Measurements from ENCODE around the gene MYO5A. TPM values are rescaled to one million over a fixed set of nuclear protein-coding genes. Genes with fewer than 3 reads are reported as not detected.
"Not testable (repeated sequence)": the region's sequence is repeated elsewhere in the genome, so short reads cannot be mapped to it uniquely, and the experiment has no call there.

Gene MYO5A
- total RNA-seq = 10 to 100 TPM; 50.6 to 58.4 TPM
- total RNA-seq = 152 to 213 reads per million in 2 donors

GRCh38 chr15:52528564-52529340 lies at the start of gene MYO5A:
Gene MYO5A, minus strand, starts transcription at chr15:52528880. Its CDS starts 74 bp downstream, at chr15:52528806.
- Mint-ChIP-seq H3K4me1 (peaks cover 33% of the 10 kb centered on the region), H3K27me3 (no peaks in the 10 kb centered on the region), H3K4me3 (peak within 1 kb of the TSS; percentile 95), H3K36me3 (ENCODE audit: low read depth) (no peaks in the 10 kb centered on the region), H3K27ac (peak within 1 kb of the TSS; percentile 91)
- H3K9me3 ChIP-seq (ENCODE audit: control insufficient read depth, low read length, poor library complexity, severe bottlenecking) = no peaks in the 10 kb centered on the region
- DNase-seq = peak; percentile 74 to 75 (median 74)
- peak; percentile 90 for ATAC-seq

GRCh38 chr15:52576692-52577091 lies 48.0 kb upstream of the MYO5A start:
- H3K9me3 ChIP-seq (ENCODE audit: control insufficient read depth, low read length, poor library complexity, severe bottlenecking) = no peaks in the 10 kb centered on the region
- no peaks in the 10 kb centered on the region for H3K4me1 Mint-ChIP-seq
- no peaks in the 10 kb centered on the region for H3K27me3 Mint-ChIP-seq
- no peak for ATAC-seq
- no peaks in the 10 kb centered on the region for H3K36me3 Mint-ChIP-seq (ENCODE audit: low read depth)
- H3K27ac Mint-ChIP-seq = no peak overlapping the region
- H3K4me3 Mint-ChIP-seq = no peak overlapping the region
- DNase-seq = no peak

GRCh38 chr15:52575573-52575972 lies 46.9 kb upstream of the MYO5A start:
- H3K36me3 Mint-ChIP-seq (ENCODE audit: low read depth); H3K27me3 Mint-ChIP-seq; DNase-seq; H3K4me3 Mint-ChIP-seq; ATAC-seq; H3K9me3 ChIP-seq (ENCODE audit: control insufficient read depth, low read length, poor library complexity, severe bottlenecking); H3K4me1 Mint-ChIP-seq: not testable (repeated sequence)
- peak overlapping the region; percentile 34 for H3K27ac Mint-ChIP-seq

GRCh38 chr15:52575072-52575471 lies 46.4 kb upstream of the MYO5A start:
- no peaks in the 10 kb centered on the region for H3K27me3 Mint-ChIP-seq
- H3K9me3 ChIP-seq (ENCODE audit: control insufficient read depth, low read length, poor library complexity, severe bottlenecking) = no peaks in the 10 kb centered on the region
- H3K4me1 Mint-ChIP-seq = no peaks in the 10 kb centered on the region
- ATAC-seq = no peak
- no peak for DNase-seq
- H3K36me3 Mint-ChIP-seq (ENCODE audit: low read depth) = no peaks in the 10 kb centered on the region
- peak overlapping the region; percentile 34 for H3K27ac Mint-ChIP-seq
- H3K4me3 Mint-ChIP-seq = no peak overlapping the region

- H3K9me3 ChIP-seq (ENCODE audit: control insufficient read depth, low read length, poor library complexity, severe bottlenecking); DNase-seq; H3K27me3 Mint-ChIP-seq; H3K36me3 Mint-ChIP-seq (ENCODE audit: low read depth); H3K4me1 Mint-ChIP-seq; H3K27ac Mint-ChIP-seq; ATAC-seq; H3K4me3 Mint-ChIP-seq: not testable (repeated sequence)
These were observed 45.9 kb upstream of the MYO5A start for GRCh38 chr15:52574623-52575022.

GRCh38 chr15:52568601-52569585 lies 40.2 kb upstream of the MYO5A start, which contains the start of gene ARPP19:
Gene ARPP19, minus strand, starts transcription at chr15:52569030. Its CDS starts 138 bp downstream, at chr15:52568892.
- no peaks in the 10 kb centered on the region for H3K36me3 Mint-ChIP-seq (ENCODE audit: low read depth)
- ATAC-seq = peak; percentile 82
- peak within 1 kb of the TSS; percentile 97 for H3K27ac Mint-ChIP-seq
- no peaks in the 10 kb centered on the region for H3K9me3 ChIP-seq (ENCODE audit: control insufficient read depth, low read length, poor library complexity, severe bottlenecking)
- DNase-seq = peak; percentile 57 to 72 (median 66)
- H3K27me3 Mint-ChIP-seq = no peaks in the 10 kb centered on the region
- peak within 1 kb of the TSS; percentile 97 for H3K4me3 Mint-ChIP-seq
- H3K4me1 Mint-ChIP-seq = peaks cover 32% of the 10 kb centered on the region

GRCh38 chr15:52567871-52568600 lies 39.4 kb upstream of the MYO5A start:
- Mint-ChIP-seq H3K4me3 (peak overlapping the region; percentile 97), H3K36me3 (ENCODE audit: low read depth) (no peaks in the 10 kb centered on the region), H3K4me1 (peaks cover 36% of the 10 kb centered on the region)

GRCh38 chr15:52566889-52567288 lies 38.2 kb upstream of the MYO5A start:
- Mint-ChIP-seq H3K27ac (peak overlapping the region; percentile 97), H3K27me3 (no peaks in the 10 kb centered on the region), H3K36me3 (ENCODE audit: low read depth) (peaks cover 2% of the 10 kb centered on the region), H3K4me1 (peaks cover 40% of the 10 kb centered on the region), H3K4me3 (peak overlapping the region; percentile 97)
- DNase-seq (no peak), ATAC-seq (no peak)
- no peaks in the 10 kb centered on the region for H3K9me3 ChIP-seq (ENCODE audit: control insufficient read depth, low read length, poor library complexity, severe bottlenecking)

More at GRCh38 chr15:52567871-52568600, 39.4 kb upstream of the MYO5A start:
- Mint-ChIP-seq H3K27me3 (no peaks in the 10 kb centered on the region), H3K27ac (peak overlapping the region; percentile 97)
- no peaks in the 10 kb centered on the region for H3K9me3 ChIP-seq (ENCODE audit: control insufficient read depth, low read length, poor library complexity, severe bottlenecking)
- ATAC-seq (peak; percentile 32), DNase-seq (peak in 1 of 3 donors; percentile 18)

- H3K36me3 Mint-ChIP-seq (ENCODE audit: low read depth); H3K27me3 Mint-ChIP-seq; DNase-seq; ATAC-seq; H3K9me3 ChIP-seq (ENCODE audit: control insufficient read depth, low read length, poor library complexity, severe bottlenecking): not testable (repeated sequence)
- H3K4me3 Mint-ChIP-seq = peak overlapping the region; percentile 15
- peaks cover 44% of the 10 kb centered on the region for H3K4me1 Mint-ChIP-seq
- H3K27ac Mint-ChIP-seq = peak overlapping the region; percentile 49
These were observed 37.0 kb upstream of the MYO5A start for GRCh38 chr15:52565417-52566358.

GRCh38 chr15:52563501-52564060 lies 34.9 kb upstream of the MYO5A start:
- Mint-ChIP-seq H3K4me3 (no peak overlapping the region), H3K27me3 (no peaks in the 10 kb centered on the region), H3K4me1 (peaks cover 50% of the 10 kb centered on the region)

GRCh38 chr15:52559575-52559974 lies 30.9 kb upstream of the MYO5A start:
- H3K4me3 Mint-ChIP-seq = peak overlapping the region; percentile 55
- peaks cover 2% of the 10 kb centered on the region for H3K36me3 Mint-ChIP-seq (ENCODE audit: low read depth)
- H3K4me1 Mint-ChIP-seq = peaks cover 40% of the 10 kb centered on the region
- H3K27me3 Mint-ChIP-seq = no peaks in the 10 kb centered on the region
- H3K27ac Mint-ChIP-seq = peak overlapping the region; percentile 80
- H3K9me3 ChIP-seq (ENCODE audit: control insufficient read depth, low read length, poor library complexity, severe bottlenecking) = no peaks in the 10 kb centered on the region
- DNase-seq = no peak
- peak; percentile 61 for ATAC-seq

More at GRCh38 chr15:52563501-52564060, 34.9 kb upstream of the MYO5A start:
- no peak for DNase-seq
- no peaks in the 10 kb centered on the region for H3K9me3 ChIP-seq (ENCODE audit: control insufficient read depth, low read length, poor library complexity, severe bottlenecking)
- Mint-ChIP-seq H3K36me3 (ENCODE audit: low read depth) (peaks cover 2% of the 10 kb centered on the region), H3K27ac (no peak overlapping the region)
- ATAC-seq = no peak
